Stimulated activated CD8-positive, alpha-beta memory T cell treated with anti-CD3 and anti-CD28 coated beads, Interleukin-12 subunit alpha, Interleukin-12 subunit beta, amount 100 ng/mL, for 4 hours (primary cell): ENCODE data around the gene PPIE.
"Not testable (repeated sequence)": the region's sequence is repeated elsewhere in the genome, so short reads cannot be mapped to it uniquely, and the experiment has no call there.

Source experiments
- DNase-seq: peaks from one replicate; pipeline ENCODE4 v3.0.0-alpha.2; 2020; ENCODE audit warnings: low read depth

The PPIE gene

DNA sequence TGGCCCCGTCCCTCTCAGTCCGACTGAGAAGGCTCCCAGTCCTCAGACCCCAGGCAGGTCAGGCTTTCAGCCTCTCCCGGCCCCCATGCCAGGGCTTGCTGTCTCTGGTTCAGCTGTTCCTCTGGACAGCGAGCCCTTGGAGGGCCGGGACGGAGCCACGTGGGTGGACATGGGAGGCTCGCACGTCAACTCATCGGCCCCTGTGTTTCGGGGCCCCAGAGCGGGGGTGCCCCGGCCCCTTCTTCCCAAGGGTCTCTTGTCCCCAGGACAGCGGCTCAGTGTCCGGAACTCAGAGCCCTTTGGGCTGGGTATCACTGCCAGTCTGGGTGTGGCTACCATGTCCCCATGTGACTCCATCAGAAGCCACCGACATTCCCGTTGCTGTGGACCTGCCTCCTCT lies 39.2 kb downstream of the PPIE start:
- not testable (repeated sequence) for DNase-seq

- DNase-seq = not testable (repeated sequence)
Measured at GRCh38 chr1:39778463-39779099, 39.9 kb downstream of the PPIE start.

DNA sequence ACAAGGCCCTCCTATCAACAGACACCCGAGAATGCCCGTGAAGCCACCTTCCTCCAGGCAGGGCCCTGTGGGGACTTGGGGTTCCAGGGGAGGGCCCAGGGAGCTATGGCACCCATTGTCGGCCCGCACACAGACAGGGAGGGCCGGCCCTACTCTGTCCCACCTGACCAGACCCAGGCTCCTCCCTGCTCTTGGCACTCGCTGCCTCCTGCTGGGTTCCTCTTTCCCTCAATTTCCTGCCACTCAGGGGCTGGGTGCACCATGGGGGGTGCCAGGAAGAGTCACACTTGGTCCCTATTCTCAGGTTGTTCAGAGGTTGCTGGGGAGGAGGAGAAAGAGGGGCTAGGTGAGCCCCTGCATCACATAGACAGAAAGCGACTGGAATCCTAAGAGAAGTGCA lies 40.5 kb downstream of the PPIE start:
- DNase-seq = no peak

DNA sequence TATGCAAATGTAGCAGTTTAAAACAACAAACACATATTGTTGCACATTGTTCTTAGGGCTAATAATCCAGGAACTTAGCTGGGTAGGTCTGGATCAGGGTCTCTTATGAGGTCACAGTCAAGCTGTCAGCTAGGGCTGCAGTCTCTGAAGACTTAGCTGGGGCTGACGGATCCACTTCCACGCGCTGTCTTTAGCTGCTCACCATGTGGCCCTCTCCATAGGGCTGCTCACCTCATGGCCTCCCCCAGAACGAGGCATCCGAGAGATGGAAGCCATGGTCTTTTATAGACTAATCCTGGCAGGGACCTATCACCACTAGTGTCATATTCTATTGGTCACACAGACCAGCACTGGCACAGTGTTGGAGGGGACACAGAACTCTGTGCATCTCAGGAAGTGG lies 41.1 kb downstream of the PPIE start:
- DNase-seq = no peak

DNA sequence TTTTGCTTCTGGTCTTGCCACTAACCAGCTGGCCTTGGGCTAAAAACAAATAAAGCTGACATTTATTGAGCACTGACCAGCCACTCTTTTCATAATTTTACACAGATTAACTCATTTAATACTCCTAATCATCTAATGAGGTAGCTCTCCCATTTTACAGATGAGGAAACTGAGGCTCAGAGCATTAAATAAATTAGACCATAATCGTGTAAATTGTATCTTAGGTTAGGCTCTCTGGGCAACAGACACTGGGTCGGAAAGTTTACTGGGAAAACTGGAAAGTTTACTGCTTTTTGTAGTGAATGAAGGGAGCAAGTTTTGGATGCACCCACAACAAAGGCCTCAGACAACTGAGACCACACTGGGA lies 42.6 kb downstream of the PPIE start:
- no peak for DNase-seq

GRCh38 chr1:39782103-39782502 lies 43.4 kb downstream of the PPIE start:
- DNase-seq = no peak

DNA sequence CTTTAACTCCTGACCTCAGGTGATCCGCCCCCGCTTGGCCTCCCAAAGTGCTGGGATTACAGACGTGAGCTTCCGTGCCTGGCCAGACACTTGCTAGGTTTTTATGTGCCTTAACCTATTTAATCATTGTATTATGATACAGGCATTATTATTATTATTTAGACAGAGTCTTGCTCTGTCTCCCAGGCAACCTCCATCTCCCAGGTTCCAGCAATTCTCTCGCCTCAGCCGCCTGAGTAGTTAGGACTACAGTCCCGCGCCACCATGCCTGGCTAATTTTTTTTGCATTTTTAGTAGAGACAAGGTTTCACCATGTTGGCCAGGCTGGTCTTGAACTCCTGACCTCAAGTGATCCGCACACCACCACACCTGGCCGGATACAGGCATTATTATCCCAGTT lies 44.0 kb downstream of the PPIE start:
- not testable (repeated sequence) for DNase-seq

DNA sequence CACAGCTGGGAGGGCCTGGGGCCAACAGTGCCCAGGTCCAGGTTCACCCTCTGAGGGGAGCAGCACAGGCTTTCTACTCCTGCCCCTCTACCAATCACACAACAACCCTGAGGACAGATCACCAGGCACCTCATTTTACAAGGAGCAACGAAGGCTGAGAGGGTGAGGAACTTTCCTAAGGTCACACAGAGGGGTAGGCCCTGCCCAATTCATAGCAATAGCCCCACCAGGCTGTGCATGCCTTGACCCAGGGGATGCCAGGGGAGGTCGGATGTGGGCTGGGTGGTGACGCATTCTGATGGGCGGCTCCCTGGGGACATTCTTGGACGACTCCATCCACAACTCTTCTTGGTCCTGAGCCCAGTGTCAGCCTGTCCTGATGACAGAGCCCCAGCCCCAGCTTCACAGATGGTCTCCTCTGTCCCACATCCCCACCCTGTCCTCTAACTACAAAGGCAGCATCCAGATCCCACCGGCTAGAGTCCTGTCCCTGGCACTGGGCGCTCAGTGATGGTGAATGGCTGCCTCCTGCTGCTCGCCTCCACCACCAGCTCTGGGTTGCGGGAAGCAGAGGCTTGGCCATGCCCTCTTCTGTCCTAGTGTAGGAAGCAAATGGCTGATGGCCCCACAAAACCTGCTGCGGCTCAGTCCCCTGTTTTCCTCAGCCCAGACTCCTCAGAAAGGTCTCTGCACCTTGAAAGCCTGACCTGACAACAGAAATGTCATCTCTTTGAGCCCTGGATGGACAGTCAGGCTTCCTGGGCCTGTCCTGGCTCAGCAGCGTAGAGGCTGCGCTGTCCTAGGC lies 47.8 kb downstream of the PPIE start:
- DNase-seq = not testable (repeated sequence)

- not testable (repeated sequence) for DNase-seq
Measured at GRCh38 chr1:39787108-39787375, 48.4 kb downstream of the PPIE start.

- no peak for DNase-seq
Measured at GRCh38 chr1:39787468-39787867, 48.8 kb downstream of the PPIE start.

DNA sequence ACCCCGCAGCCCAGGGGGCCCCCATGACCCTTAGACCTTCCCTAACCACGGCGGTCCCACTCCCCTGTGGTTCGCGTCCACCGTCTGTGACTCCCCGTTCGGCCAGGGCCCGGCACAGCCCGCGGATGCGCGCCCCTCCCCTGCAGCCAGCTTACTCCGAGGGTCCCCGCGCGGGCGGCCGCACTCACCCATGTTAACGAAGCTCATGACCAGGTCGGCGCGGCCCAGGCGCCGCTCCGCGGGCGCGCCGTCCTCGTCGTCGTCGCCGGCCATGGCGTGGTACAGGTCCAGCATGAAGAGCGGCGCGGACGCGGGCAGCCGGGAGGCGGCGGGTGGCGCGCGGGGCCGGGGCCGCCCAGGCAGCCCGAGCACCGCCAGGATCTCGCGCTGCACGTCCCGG lies 49.3 kb downstream of the PPIE start:
- not testable (repeated sequence) for DNase-seq

GRCh38 chr1:39788426-39788757 lies 49.7 kb downstream of the PPIE start:
- DNase-seq = no peak

DNA sequence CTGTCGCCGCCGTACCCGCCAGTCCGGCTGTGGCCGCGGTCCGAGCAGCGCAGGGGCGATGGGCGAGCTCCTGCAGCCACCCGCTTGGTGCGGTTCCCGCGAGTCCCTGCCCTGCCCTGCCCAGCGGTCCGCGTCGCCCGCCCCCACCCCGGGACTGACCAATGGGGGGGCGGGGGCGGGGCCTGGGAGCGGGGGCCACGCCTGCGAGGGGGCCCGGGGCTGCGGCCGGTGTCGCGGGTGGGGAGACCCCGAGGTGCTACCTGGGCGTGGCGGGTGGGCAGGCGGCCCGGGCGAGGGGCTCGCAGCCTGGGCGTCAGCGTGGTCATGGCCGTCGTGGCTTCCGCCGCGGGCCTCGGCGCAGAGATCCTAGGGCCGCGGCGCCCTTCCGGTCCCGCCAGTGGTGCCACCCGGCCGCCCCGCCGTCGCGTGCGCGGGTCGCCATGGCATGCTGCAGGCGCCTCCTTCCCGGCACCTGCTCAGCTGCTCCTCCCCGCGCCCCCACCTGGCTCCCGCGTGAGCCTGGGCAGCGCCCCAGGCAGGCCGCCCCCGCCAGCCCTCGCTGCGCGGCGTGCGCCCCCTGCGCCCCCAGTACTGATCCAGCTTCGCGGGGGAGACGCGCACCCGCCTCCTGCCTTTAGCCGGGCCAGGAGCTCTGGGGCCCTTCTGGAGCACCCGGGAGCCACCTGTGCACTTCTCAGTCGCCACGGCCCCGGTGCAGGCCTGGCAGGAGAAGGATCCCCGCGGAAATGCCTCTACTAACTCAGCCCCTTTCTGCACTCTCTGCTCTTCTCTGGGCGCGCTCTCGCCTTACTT lies 50.3 kb downstream of the PPIE start, which contains the start of gene BMP8B:
BMP8B (minus strand) TSS at position 108 of the 813 bp plus-strand sequence. CDS start 380 bp downstream, outside the sequence.
- peak; percentile 43 for DNase-seq

GRCh38 chr1:39789571-39790110 lies 51.0 kb downstream of the PPIE start:
- no peak for DNase-seq

DNA sequence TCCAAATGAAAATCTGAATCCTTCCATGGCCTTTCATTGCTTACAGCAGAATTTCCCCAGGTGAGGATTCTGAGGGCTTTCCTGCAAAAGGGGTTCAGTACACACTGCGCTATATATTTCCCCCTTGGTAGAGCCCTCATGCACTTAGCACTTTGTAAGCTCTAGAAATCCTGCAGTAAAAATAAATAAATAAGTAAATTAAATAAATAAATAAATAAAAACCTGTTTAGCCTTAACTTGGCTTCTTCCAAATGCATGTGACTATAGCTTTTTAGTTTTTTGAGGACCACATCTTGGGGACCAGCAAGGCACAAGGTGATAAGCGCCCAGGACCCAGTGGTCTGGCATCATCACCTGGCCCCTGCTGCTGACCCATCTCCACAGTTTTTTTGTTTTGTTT lies 53.2 kb downstream of the PPIE start:
- DNase-seq = no peak

DNA sequence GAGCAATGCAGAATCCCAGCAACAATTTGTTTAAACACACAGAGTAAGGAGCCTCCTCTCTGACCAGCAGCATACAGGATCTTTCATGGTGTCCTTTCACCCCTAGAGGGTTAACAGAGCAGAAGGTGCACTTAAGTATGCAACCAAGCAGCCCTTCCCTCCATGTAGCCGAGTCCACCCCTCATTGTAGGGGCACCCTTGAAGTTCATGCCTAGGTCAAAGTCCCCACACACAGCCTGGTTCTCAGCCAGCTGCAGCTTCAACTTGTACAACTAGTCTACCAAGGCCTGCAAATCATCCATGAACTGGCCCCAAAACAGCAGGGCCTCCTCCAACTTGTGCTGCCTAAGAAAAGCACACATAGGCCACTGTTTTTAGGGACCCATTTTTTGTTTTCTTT lies 57.0 kb downstream of the PPIE start:
- no peak for DNase-seq

- peak; percentile 76 for DNase-seq
Measured at GRCh38 chr1:39798859-39799769, 60.4 kb downstream of the PPIE start.

DNA sequence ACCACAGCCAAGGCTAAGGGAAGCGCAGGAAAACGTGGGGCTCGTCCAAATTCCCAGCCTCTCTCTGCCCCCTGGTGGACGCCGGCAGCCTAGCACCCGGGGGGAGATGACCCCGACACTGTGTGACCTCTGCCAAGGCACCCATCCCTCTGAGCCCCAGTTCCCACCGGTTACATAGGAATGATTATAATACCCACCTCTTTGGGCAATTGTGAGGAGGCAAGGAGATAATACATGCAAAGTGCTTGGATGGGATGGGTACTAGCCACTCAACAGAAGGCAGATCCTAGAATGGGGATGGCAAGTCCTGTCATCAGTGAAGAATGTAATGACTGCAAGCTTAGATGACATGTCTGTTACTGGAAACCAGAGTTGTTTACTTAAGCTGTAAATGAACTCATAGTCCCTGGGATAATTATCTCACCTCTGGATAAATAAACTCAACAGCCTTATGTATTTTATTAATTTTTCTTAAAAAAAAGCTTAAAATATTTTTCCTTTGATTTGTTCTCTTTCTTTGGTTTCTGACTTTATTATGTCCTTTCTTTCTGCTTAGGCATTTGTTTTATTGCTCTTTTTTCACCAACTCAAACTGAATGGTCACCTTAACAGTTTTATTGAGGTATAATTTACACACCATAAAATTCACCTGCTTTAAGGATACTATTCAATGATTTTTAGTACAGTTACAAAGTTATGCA lies 61.2 kb downstream of the PPIE start:
- DNase-seq = peak; percentile 46

GRCh38 chr1:39800471-39800835 lies 61.8 kb downstream of the PPIE start:
- no peak for DNase-seq

DNA sequence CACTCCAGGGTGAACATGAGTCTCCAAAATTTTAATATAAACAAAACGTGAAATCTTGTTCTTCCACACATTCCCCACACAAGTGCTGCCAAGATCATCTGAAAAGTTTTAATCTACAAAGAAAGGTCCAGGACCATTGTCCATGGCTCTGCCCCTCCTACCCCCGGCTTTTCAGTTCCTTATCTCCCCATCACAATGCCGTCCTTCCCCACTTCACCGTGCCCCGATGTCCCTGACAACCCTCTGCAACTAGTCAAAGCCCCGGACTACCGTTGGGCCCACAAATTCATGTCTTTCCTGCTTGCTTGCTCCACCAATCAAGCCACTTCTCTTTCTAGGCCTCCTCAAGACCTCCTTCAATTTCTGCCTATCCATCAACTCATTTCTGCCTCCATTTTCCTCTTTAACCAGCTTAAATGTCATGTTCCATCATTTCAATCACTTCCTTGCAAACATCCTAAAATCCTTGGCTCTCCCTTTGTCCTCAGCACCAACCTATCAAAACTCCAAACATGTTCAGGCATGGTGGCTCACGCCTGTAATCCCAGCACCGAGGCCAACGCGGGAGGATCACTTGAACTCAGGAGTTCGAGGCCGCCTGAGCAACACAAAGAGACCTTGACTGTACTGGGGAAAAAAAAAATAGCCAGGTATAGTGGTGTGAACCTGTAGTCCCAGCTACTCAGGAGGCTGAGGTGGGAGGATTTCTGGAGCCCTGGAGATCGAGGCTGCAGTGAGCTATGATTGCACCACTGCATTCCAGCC lies 64.0 kb downstream of the PPIE start:
- DNase-seq = no peak
